Ascending aorta (tissue), 2 donors: ENCODE measurements around the gene SACM1L. TPM values are rescaled to one million over a fixed set of nuclear protein-coding genes. Genes with fewer than 3 reads are reported as not detected.
"Not testable (repeated sequence)": the region's sequence is repeated elsewhere in the genome, so short reads cannot be mapped to it uniquely, and the experiment has no call there.

Experiments used
- DNase-seq, 2 donors: peaks; one replicate each; pipeline ENCODE4 v3.0.0-alpha.2; 2019; ENCODE audit warnings: low spot score in 2 of 2
- H3K27ac ChIP-seq, 2 donors: fragments of 200-600 bp; sonication (generic); one replicate each; pipeline ENCODE4 v1.5.1; 2016 to 2017; ENCODE audit warnings: mild to moderate bottlenecking in 1 of 2
- H3K27me3 ChIP-seq: fragments of 200-600 bp; sonication (generic); one replicate; pipeline ENCODE4 v1.5.1; 2017
- H3K36me3 ChIP-seq, 2 donors: fragments of 200-600 bp; sonication (generic); one replicate each; pipeline ENCODE4 v1.5.1; 2016
- H3K4me1 ChIP-seq, 2 donors: fragments of 200-600 bp; sonication (generic); one replicate each; pipeline ENCODE4 v1.5.1; 2016 to 2017; ENCODE audit warnings: mild to moderate bottlenecking in 1 of 2
- H3K4me3 ChIP-seq, 2 donors: fragments of 200-600 bp; sonication (generic); one replicate each; pipeline ENCODE4 v1.5.1; 2016 to 2017; ENCODE audit warnings: mild to moderate bottlenecking in 1 of 2
- H3K9me3 ChIP-seq, 2 donors: fragments of 200-600 bp; sonication (generic); one replicate each; pipeline ENCODE4 v1.5.1; 2016
- intact Hi-C: fragments of 100-400 bp; cut with DNase I; formaldehyde crosslinking; loops from one replicate; pipeline ENCODE4 v1.15.1; 2023
- total RNA-seq: library from RNA; depleted of rRNA; stranded (reverse); fragments of >200 nt; gene quantifications from one replicate; pipeline ENCODE4 v1.1.0, GENCODE V29; 2016
- TF ChIP-seq, protein P1 (sequence below), 3 experiments: fragments of 200-600 bp in 2 of 3; fragments of 450-650 bp in 1 of 3; sonication (generic) in 2 of 3; IDR thresholded peaks; one replicate each; pipeline ENCODE4 v1.5.1; 2016 to 2019; ENCODE audit warnings: antibody characterized with exemption in 3 of 3, mild to moderate bottlenecking in 1 of 3, moderate library complexity in 1 of 3

SACM1L gene
- total RNA-seq, 1 donor from 2014 or later: 7.2 TPM

DNA sequence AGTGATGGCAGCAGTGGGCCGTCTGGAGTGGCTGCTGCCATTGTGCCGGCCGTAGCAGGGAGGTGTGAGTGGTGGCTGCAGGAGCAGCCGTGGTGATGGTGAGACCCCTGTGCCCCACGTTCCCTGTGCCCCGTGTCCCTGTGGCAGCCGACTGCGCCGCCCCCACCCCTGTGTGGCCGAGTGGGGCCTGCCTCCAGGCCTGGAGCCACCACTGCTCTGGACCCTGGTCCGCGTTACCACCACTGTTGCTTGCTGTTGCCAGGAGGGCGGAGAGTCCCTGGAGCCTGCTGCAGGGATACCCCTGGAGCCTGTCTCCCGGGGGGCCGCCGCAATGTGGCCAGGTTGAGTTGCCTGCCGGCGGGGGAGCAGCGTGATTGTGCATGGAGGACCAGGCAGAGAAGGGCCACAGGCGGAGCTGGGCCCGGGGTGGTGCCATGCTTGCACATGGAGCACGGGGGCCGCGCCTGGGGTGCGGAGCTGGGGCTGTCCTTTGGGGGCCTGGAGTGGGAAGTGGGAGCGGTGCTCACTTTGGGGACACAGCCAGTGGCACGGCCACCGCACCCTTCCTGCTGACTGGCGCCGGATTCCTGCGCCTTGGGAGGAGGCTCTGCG lies 57.1 kb downstream of the SACM1L start:
- TF ChIP-seq, protein P1, sequence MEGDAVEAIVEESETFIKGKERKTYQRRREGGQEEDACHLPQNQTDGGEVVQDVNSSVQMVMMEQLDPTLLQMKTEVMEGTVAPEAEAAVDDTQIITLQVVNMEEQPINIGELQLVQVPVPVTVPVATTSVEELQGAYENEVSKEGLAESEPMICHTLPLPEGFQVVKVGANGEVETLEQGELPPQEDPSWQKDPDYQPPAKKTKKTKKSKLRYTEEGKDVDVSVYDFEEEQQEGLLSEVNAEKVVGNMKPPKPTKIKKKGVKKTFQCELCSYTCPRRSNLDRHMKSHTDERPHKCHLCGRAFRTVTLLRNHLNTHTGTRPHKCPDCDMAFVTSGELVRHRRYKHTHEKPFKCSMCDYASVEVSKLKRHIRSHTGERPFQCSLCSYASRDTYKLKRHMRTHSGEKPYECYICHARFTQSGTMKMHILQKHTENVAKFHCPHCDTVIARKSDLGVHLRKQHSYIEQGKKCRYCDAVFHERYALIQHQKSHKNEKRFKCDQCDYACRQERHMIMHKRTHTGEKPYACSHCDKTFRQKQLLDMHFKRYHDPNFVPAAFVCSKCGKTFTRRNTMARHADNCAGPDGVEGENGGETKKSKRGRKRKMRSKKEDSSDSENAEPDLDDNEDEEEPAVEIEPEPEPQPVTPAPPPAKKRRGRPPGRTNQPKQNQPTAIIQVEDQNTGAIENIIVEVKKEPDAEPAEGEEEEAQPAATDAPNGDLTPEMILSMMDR (IDR thresholded peaks at IDR 0.05): no peak
- H3K36me3 ChIP-seq: peaks cover 32 to 48% of the 10 kb centered on the region in 2 donors
- no peaks in the 10 kb centered on the region for H3K4me1 ChIP-seq
- intact Hi-C loops: no loop called here
- H3K4me3 ChIP-seq: no peak overlapping the region
- no peaks in the 10 kb centered on the region for H3K9me3 ChIP-seq
- DNase-seq: no peak
- H3K27ac ChIP-seq: no peak overlapping the region
- H3K27me3 ChIP-seq: no peaks in the 10 kb centered on the region

DNA sequence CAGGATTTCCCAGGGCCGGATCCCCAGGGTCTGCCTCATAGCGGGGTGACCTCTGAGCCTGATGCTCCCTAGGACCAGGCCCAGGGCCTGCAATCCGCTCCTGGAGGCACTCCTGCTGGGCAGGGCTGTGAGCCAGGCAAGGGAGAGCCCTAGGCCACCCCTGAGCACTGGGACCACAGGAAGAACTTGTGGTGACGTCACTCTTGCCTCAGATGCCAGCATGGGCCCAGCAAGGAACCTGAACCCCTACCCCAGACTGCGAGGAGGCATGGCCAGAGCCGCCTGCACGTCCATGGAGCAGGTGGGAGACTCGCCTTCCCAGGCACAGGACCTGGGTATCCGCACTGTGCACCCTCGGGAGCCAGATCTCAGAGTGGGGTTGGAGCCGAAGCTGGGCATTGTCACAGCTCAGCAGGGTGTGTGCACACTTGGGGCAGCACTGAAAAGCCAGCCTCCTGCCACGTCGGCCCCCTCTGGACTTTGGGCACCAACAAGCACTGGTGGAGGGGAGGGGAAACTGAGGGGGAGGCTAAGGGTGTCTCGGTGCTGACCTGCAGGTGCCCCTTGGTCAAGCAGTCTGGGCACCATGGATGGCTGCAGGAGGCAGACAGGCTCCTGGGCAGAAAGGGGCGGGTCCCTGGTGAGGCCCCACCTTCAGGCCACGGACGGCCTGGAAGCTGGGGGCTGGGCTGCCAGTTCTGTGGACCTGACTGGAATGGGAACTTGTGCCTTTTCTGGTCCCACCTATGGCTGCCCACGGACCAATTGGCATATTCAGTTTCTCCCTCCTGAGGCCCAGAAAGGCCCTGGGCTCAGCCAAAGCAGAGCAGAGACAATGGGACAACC lies 57.8 kb downstream of the SACM1L start:
- intact Hi-C loops: no loop called here
- H3K27me3 ChIP-seq: no peaks in the 10 kb centered on the region
- peaks cover 32 to 41% of the 10 kb centered on the region in 2 donors for H3K36me3 ChIP-seq
- no peak for DNase-seq
- H3K4me1 ChIP-seq: no peaks in the 10 kb centered on the region
- TF ChIP-seq, protein P1 (IDR thresholded peaks at IDR 0.05): no peak
- no peak overlapping the region for H3K27ac ChIP-seq
- no peak overlapping the region for H3K4me3 ChIP-seq
- no peaks in the 10 kb centered on the region for H3K9me3 ChIP-seq

DNA sequence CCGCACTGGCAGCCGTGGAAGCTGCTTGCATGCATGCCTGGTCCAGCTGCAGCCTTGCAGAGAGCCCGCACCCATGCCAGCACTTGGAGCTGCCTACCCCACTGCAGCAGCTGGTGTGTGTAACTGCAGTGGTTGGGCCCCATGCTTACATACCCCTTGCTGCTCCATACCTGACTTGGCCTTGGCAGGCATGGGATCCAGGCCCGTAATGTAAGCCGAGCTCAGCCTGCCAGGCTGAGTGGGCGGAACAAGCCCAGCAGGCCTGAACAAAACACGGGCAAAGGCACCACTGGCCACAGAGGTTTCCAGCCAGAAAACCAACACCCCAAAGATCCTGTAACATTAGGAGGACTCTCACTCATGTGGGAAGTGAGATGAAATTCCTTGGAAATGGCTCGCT lies 58.9 kb downstream of the SACM1L start:
- intact Hi-C loops: no loop called here
- Histone ChIP-seq H3K4me1 (no peaks in the 10 kb centered on the region), H3K27me3 (no peaks in the 10 kb centered on the region), H3K36me3 (peaks cover 32 to 41% of the 10 kb centered on the region in 2 donors), H3K4me3 (no peak overlapping the region), H3K9me3 (no peaks in the 10 kb centered on the region), H3K27ac (no peak overlapping the region)
- TF ChIP-seq, protein P1 (IDR thresholded peaks at IDR 0.05): no peak
- no peak for DNase-seq

DNA sequence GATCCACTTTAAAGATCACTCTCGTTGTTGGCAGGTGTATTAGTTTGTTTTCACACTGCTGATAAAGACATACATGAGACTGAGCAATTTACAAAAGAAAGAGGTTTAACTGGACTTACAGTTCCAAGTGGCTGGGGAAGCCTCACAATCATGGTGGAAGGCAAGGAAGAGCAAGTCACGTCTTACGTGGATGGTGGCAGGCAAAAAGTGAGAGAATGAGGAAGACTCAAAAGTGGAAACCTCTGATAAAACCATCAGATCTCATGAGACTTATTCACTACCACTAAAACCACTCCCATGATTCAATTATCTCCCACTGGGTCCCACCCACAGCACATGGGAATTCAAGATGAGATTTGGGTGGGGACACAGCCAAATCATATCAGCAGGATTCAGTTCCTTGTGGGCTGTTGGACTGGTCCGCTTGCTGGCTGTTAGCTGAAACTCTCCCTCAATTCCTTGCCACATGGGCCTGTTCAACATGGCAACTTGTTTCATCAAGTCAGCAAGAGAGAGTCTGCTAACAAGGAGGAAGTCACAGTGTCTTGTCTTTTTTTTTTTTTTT lies 59.9 kb downstream of the SACM1L start:
- H3K9me3 ChIP-seq, H3K4me3 ChIP-seq, H3K4me1 ChIP-seq, intact Hi-C loops, H3K27ac ChIP-seq, DNase-seq, H3K27me3 ChIP-seq: not testable (repeated sequence)
- peaks cover 23 to 33% of the 10 kb centered on the region in 2 donors for H3K36me3 ChIP-seq

DNA sequence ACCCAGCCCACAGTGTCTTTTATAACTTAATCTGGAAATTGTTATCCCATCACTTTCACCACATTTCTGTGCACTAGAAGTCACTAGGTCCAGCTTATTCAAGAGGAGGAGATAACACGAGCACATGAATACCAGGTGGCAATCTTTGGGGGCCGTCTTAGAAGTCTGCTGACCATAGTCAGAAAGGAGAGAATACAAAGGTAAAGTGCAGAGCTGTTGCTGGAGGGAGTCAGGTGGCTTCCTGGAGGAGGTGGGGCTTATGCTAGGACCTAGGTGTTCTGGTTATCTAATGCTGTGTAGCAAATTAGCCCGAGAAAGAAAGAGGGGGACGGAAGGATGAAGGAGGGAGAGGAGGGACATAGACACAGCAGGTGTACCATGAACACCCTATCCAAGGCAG lies 60.7 kb downstream of the SACM1L start:
- Histone ChIP-seq H3K36me3 (peaks cover 17 to 26% of the 10 kb centered on the region in 2 donors), H3K27me3 (no peaks in the 10 kb centered on the region), H3K4me3 (no peak overlapping the region), H3K9me3 (no peaks in the 10 kb centered on the region), H3K4me1 (no peaks in the 10 kb centered on the region), H3K27ac (no peak overlapping the region)
- intact Hi-C loops: no loop called here
- TF ChIP-seq, protein P1 (IDR thresholded peaks at IDR 0.05): no peak
- no peak for DNase-seq
